Glomerular endothelial cell (primary cell): ENCODE results near the gene PPP3CA. TPM values are rescaled to one million over a fixed set of nuclear protein-coding genes. Genes with fewer than 3 reads are reported as not detected.

ENCODE experiments used
- DNase-seq: peaks from one replicate; pipeline ENCODE4 v3.0.0-alpha.2; 2011; ENCODE audit warnings: low read depth, low spot score; ENCODE audit errors: extremely low read depth
- total RNA-seq: library from RNA; depleted of rRNA; stranded (reverse); fragments of >200 nt; gene quantifications from 2 replicates; pipeline ENCODE4 v1.2.3, GENCODE V29; 2015

PPP3CA gene
- total RNA-seq, 1 donor from 2014 or later, result 44.5 TPM

GRCh38 chr4:101289306-101289705, 58.0 kb downstream of the PPP3CA start:
- DNase-seq, result no peak

GRCh38 chr4:101288365-101289145, 58.8 kb downstream of the PPP3CA start:
- DNase-seq, result no peak

GRCh38 chr4:101287324-101287723, 60.0 kb downstream of the PPP3CA start:
- no peak for DNase-seq

- no peak for DNase-seq
Observed at GRCh38 chr4:101286663-101287062, 60.7 kb downstream of the PPP3CA start.

DNA sequence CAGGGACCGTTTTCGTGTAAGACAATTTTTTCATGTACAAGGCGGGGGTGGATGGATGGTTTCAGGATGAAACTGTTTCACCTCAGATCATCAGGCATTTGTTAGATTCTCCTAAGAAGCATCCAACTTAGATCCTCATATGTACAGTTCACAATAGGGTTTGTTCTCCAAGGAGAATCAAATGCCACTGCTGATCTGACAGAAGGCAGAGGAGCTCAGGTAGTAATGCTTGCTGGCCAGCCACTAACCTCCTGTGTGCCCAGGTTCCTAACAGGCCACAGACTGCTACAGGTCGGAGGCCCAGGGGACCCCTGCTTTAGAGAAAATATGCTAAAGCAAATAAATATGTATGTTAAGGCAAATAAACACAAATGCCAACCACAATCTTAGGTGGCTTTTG, 61.3 kb downstream of the PPP3CA start:
- no peak for DNase-seq

GRCh38 chr4:101284546-101284945, 62.8 kb downstream of the PPP3CA start:
- peak; percentile 57 for DNase-seq

- DNase-seq, result no peak
Observed at GRCh38 chr4:101283434-101283833, 63.9 kb downstream of the PPP3CA start.

DNA sequence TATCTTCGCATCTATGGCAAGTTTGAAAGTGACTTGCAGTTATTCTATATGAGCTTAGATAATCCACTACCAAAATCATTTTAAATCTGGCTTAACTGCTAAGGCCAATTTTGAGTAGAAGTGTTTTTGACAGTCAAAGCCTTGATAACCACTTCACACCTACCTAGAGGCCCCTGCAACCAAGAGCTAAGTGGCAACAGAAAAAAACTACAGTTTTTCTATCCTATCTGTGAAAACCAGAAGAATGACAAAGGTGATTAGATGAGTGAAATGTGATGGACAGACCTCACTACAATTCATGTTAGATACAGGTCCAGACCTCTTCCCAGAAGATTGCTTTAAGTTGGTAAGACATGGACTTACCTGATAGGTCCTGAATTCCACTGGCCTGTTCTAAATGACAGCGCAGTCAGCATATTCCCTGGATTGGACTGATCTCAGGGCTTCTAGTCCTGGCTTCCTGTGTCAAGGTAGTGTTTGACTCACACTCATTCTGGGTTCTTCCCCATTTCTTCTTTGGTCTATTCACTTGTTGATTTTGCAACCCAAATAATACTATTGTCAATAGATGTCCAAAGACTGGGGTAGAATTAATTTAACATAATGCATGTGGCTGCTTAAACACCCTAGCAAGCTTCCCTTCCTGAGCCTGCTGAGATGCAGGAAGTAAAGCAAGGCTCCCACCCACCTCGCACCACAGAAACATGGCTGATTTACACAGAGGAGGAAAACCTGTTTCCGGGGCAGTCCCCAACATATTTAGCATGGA, 65.1 kb downstream of the PPP3CA start:
- no peak for DNase-seq

- DNase-seq, result no peak
Observed at GRCh38 chr4:101280866-101281600, 66.3 kb downstream of the PPP3CA start.

DNA sequence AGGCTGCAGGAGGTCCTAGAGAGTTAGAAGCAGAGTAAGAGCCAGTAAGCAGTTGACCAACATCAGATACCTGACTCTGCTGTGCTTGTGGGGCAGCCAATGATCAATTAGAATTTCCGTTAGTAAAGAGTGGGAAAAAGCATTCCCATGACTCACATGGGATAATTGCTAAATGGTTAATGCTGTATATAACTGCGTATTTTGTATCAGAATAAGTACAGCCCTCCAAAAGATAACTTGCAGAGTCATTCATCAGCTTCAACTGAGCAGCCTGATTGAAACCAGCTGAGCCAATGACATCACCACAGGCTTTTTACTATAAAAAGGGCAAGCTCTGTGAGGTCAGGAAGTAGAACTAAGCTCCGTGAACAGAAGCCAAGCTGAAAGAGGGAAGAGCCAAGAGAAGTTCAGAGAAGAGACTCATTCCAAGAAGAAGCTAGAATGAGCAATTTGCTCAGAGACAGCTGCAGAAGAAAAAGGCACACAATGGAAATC, 67.9 kb downstream of the PPP3CA start:
- no peak for DNase-seq

GRCh38 chr4:101277671-101278070, 69.7 kb downstream of the PPP3CA start:
- DNase-seq, result no peak

GRCh38 chr4:101276661-101277060, 70.7 kb downstream of the PPP3CA start:
- DNase-seq, result no peak

DNA sequence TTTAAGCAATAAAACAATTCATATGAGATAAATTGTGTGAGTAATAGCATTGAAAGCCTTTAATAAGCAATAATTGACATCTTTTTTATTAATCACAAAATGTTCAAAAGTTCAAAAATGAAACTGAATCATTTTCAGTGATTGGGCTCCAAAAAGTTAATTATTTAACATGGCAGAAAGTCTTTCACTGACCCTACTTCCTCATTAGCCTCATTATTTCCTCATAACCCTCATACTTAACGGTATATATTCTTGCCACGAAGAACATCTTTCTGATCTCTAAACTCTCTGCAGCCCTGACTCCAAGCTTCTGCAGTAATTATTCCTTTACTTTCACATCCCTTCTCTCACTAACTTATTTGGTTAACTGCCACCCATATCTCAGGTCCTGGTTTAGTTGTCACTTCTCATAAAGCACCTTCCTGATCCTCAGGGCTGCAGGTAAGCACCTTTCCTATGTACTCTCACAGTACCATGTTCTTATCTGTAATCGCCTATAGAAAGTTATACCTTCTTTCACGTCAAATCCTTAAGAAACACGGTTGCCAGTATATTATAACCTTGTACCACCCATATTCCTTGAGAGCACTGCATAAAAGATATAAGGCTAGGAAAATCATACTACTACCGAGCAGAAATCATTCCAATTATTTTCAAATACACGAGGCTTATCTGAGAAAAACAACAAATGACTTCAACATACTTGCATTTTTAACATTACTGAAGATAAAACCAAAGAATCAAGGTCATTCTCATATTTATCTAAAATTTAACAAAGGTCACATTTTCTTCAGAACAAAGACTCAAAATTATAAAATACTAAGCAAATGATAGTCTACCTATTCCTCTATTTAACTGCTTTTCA, 72.2 kb downstream of the PPP3CA start:
- no peak for DNase-seq

- no peak for DNase-seq
Observed at GRCh38 chr4:101271516-101271915, 75.8 kb downstream of the PPP3CA start.

GRCh38 chr4:101269682-101270081, 77.6 kb downstream of the PPP3CA start:
- DNase-seq, result no peak

DNA sequence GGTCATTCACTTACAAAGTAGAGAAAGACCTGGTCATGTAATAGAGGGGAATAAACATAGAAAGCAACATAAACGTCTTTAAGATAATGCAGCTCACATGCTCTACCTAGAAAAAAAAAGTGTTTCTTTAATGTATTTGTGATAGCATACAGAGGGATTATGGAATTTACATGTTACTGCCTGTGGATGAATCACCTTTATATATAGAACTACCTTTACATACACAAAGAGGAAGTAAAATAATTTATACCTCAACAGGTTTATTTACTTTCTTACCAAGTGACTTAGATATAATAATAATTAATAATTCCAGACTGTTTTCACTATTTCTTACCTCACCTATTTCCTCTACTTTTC, 81.5 kb downstream of the PPP3CA start:
- no peak for DNase-seq

DNA sequence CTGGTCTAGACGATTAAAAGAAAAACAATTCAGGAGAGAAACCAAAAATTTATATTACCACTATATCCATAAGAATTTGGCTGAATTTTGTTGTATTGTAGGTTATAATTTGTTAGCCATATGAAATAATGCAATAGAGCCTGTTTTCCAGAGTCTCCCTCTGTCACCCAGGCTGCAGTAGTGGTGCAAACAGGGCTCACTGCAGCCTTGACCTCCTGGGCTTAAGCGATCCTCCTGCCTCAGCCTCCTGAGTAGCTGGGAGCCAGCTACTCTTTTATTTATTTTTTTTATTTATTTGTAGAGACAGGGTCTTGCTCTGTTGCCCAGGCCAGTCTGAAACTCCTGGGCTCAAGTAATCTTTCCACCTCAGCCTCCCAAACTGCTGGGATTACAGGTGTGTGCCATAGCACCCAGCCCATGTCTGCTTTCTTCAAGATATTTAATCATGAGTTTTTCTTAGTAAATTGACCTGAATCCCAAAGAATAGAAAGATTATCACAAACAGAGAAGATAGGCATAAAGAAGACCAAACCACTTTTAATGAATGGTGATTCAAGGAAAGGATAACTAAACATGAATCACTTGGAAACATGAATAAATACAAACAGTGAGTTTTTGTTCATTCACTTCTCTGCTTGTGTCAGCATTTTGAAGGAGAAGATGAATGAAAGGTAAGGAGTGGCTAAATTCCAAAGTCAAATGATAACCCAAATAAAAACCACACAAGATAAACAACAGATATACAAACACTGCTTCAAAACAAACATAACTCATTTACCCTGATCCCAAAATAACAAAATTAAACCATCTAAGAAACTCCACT, 82.1 kb downstream of the PPP3CA start:
- DNase-seq, result no peak

GRCh38 chr4:101264512-101264911, 82.8 kb downstream of the PPP3CA start:
- no peak for DNase-seq

DNA sequence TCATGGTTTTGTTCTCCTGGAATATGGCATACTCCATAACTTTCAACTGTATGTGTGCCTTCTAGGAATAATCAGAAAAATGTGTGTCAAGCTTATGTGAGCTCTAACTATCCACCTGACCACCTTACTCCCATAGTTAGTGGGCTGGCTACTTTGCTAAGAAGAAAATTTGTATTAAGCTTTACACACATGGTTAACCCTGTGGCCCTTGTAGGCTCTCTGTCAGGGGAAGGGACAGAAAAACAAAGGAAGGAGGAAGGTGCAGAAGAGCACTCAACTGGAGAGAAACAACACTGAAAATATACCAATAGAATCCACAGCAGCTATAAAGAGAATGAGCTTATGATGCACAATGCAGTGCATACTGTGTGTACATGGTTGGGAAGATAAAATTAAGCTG, 84.6 kb downstream of the PPP3CA start:
- no peak for DNase-seq

DNA sequence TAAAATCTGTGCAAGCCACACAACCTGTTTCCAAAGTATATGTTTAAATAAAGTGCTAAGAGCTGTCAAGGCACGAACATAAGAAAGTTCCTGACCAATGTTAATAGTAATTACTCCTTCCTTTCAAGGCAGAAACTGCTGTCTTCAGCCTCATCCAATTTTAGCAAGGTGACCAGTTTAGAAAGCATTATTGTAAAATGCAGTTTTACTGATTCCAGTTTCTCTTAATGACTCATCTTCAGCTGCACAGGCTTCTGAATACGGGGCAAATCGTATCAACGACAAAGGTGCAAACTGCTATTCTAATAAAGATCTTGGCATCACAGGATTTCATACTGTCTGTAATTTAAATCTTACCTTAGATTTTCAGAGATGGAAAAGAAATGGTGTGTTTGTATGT, 87.5 kb downstream of the PPP3CA start:
- DNase-seq, result no peak
